Stimulated activated CD8-positive, alpha-beta memory T cell treated with anti-CD3 and anti-CD28 coated beads, Interleukin-2, amount 100 ng/mL, for 48 hours (primary cell): ENCODE data around the gene NR2C1.
A peak's percentile ranks its signal among the peaks of the same experiment; 100 is the strongest.
"Not testable (repeated sequence)": the region's sequence is repeated elsewhere in the genome, so short reads cannot be mapped to it uniquely, and the experiment has no call there.

Source experiments
- DNase-seq, 2 donors: peaks; one replicate each; pipeline ENCODE4 v3.0.0-alpha.2; 2020; ENCODE audit warnings: low read depth in 2 of 2

Gene NR2C1

DNA sequence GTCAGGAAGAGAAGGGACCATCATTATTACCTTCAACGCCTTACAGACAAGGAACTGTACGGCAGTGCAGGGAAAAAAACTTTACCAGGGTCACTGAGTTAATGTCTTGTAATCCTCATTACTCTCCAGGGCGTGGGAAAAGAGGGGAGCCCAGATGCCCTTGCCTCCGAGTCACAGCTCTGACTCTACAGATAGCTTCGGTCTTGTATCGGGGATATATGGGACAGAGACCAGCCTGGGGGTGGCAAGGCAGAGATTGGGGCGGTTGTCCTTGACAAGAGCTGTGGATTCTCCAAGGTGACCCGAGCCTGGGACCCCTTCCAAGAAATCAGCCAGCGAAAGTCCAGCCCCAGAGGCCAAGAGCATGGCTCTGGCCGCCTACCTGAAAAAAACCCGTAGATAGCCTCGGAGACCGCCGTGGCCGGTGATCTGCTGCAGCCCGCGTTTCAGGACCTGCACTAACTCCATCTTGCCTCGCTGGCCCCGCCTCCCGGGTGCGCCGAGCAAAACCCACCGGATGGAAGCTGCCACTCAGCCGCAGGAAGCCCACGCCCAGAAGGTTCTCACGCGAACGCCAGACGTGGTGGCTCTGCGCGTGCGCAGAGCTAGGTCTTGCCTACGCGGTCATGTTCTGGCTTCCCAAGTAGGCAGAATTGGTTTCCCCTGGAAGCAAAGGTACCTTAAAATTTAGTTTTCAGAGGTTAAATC, 70.1 kb downstream of the NR2C1 start, which contains the start of gene NDUFA12:
NDUFA12 (minus strand) TSS at position 485 of the 708 bp plus-strand sequence; CDS start at position 468, 17 bp downstream.
- peak; percentile 95 to 96 for DNase-seq

- DNase-seq = no peak
Measured at GRCh38 chr12:95002754-95003153, 70.7 kb downstream of the NR2C1 start.

DNA sequence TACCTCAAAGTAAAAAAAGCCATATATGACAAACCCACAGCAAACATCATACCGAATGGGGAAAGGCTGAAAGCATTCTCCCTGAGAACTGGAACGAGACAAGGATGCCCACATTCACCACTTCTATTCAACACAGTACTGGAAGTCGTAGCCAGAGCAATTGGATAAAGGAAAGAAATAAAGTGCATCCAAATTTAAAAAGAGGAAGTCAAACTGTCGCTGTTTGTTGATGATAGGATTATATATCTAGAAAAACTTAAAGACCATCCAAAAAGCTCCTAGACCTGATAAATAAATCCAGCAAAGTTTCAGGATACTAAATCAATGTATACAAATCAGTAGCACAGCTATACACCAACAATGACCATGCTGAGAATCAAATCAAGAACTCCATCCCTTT, 75.1 kb downstream of the NR2C1 start:
- no peak for DNase-seq

DNA sequence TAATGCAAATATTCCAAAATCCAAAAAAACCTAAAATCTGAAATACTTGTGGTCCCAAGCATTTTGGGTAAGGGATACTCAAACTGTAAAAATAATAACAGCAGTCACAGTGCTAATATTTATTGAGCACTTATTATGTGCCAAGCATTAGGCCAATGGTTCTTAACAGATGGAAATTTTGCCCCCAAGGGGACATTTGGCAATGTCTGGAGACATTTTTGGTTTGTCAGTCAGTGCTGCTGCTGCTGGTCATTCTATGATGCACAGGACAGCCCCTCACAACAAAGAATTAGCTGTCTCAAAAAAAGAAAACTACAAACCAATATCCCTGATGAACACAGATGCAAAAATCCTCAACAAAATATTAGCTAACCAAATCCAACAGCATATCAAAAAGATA, 75.7 kb downstream of the NR2C1 start:
- no peak for DNase-seq

GRCh38 chr12:94997061-94997460, 76.4 kb downstream of the NR2C1 start:
- no peak for DNase-seq

GRCh38 chr12:94994312-94994711, 79.1 kb downstream of the NR2C1 start:
- DNase-seq = no peak

- not testable (repeated sequence) for DNase-seq
Measured at GRCh38 chr12:94993855-94994254, 79.6 kb downstream of the NR2C1 start.

GRCh38 chr12:94990222-94990621, 83.2 kb downstream of the NR2C1 start:
- DNase-seq = no peak

GRCh38 chr12:94988471-94988870, 84.9 kb downstream of the NR2C1 start:
- no peak for DNase-seq

GRCh38 chr12:94987801-94988200, 85.6 kb downstream of the NR2C1 start:
- no peak for DNase-seq

DNA sequence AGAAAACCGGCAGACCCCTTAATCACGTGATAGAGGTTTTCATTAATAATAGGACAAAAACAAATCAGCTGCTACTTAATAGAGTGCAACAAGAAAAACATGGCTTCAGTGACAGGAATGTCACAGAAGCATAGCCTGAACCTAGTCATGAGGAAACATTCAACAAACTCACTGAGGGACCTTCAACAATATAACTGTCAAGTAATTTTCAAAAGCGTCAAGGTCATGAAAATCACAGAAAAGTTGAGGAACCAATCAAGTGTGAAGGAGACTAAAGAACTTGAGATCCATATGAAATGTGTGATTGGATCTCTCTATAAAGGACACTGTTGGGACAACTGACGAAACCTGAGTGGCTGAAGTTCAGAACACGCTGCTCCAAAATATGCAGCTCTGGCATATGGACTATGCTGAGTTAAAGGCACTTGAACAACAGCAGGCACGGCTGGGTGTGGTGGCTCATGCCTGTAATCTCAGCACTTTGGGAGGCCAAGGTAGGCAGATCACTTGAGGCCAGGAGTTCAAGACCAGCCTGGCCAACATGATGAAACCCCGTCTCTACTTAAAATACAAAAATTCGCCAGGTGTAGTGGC, 86.2 kb downstream of the NR2C1 start:
- no peak for DNase-seq

DNA sequence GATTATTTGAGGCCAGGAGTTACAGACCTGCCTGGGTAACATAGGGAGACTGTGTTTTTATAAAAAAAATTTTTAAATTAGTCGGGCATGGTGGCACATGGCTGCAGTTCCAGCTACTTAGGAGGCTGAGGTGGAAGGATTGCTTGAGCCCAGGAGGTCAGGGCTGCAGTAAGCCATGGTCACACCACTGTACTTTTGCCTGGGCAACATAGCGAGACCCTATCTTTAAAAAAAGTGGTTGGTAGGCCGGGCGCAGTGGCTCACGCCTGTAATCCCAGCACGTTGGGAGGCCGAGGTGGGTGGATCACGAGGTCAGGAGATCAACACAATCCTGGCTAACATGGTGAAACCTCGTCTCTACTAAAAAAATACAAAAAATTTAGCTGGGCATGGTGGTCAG, 88.3 kb downstream of the NR2C1 start:
- DNase-seq = not testable (repeated sequence)

DNA sequence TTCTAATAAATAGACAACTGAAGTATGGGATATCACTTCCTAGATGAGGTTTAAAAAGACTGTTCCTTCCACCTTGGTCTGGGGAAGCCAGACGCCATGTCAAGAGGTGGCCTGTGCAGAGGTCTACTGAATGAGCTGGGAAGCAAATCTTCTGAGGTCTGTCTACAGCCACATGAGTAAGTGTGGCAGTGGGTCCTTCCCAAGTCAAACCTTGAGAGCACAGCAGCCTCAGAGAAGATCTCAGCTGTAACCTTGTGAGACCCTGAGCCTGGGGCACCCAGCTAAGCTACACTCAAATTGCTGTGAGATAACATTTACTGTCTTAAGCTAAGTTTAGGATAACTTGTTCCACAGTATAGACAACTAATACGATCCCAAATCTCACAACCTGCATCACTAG, 90.1 kb downstream of the NR2C1 start:
- no peak for DNase-seq

DNA sequence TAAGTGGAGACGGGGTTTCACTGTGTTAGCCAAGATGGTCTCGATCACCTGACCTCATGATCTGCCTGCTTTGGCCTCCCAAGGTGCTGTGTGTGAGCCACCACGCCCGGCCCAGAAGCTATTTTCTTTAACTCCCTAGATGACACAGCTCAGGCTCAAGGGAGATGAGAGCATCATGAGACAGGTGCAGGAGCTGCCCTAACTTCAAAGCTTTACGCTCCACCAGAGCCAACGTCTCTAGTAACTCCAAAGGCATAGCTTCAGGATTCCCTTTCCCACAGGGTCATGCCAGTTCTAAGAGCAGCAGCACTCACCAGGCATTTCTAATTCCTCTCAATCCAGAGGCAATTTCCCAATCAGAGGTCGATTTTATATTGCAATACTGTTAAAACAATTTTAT, 91.0 kb downstream of the NR2C1 start:
- DNase-seq = no peak

DNA sequence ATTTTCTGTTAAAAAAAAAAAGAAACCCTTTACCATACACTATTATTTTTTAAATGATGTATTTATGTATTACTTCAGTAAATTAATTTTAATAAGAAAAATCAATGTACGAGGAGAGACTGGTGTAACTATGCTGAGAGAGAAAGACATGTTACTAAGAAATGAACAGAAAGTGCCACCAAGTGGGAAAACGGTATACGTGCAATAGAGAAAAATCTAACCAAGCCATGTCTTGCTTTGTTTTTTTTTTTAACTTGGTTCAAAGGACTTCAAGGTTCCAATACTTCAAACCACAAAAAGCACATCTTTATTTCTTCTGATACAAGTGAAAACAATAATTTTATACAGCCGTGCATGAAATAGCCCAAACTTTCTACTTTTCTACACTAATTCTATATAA, 92.8 kb downstream of the NR2C1 start:
- no peak for DNase-seq

DNA sequence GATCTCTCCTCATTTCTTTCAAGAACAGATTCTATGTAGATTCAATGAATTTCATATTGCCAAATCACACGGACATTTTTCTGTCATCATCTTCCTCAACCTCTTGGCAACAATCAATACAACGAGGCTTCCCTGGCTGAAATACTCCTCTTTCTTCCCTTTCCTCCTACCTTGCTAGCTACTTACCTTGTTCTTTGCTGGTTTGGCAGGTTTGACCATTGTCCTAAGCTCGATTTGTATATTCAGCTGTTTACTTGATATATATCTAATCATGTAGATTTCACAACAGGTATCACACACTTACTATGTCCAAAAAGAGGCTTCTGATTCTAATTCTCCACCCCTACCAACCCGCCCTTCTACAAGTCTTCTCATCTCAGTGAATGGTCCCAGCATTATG, 93.5 kb downstream of the NR2C1 start:
- DNase-seq = no peak

DNA sequence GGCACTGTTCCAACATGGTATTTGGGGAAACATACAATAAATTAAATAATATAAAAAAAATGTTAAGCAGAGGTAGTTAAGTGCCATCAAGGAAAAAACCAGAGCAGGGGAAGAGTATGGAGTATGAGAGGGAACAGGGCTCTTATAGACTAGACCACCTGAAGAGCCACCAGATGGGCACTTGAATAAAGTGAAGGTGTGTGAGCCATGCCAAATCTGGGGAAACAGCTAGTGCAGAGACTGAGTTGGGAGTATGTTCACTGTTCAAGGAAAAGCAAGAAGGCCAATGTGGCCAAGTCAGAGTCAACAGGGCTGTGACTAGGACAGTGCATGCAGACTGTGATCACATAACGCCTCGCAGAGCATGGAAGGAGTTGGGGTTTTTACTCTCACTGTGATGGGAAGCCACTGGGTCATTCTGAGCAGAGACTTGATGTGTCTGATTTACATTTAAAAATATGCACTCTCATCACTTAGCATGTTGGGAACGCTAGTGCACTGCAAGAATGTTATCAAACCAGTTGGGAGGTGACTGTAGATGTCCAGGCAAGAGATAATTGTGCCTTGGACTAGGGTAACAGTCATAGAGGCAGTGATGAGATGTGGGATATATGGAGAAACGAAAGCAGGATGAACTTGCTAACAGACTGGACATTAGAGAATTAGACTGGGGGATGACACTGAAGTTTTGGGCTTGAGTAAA, 95.5 kb downstream of the NR2C1 start:
- no peak for DNase-seq

DNA sequence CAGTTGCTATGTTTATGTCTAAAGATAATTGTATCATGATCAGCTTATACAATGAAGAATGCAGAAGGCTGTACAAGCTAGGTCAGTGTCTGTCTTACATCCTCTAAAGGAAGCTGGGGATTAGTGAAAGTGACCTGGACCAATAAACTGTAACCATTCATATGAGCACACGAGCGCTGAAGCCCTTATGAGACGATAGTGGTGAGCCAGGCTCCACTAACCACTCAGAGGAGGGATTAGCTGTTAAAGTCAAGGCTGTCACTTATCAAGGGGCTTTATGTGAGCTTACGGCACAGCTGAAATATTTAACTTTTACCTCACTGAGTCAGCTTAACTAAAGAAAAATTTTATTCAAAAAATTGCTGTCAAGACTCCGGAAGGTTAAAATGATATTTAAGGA, 100.2 kb downstream of the NR2C1 start:
- no peak for DNase-seq

- no peak for DNase-seq
Measured at GRCh38 chr12:94972795-94973194, 100.6 kb downstream of the NR2C1 start.

GRCh38 chr12:94971923-94972322, 101.5 kb downstream of the NR2C1 start:
- DNase-seq = no peak

GRCh38 chr12:94970560-94970959, 102.9 kb downstream of the NR2C1 start:
- no peak for DNase-seq
